ENCODE measurements around the gene CAPN10.

CAPN10 gene

GRCh38 chr2:240595381-240596079, 9.0 kb downstream of the CAPN10 start:
- Histone ChIP-seq H3K27ac (replicated peaks) (no peak overlapping the region), H3K4me3 (replicated peaks; ENCODE audit: insufficient read depth, low read length) (no peak overlapping the region)
- DNase-seq (ENCODE audit: low read depth in 1 of 2, low spot score in 1 of 2), result peak in 1 of 2 experiments; percentile 66

GRCh38 chr2:240596080-240596460, 9.5 kb downstream of the CAPN10 start:
- H3K27me3 ChIP-seq (ENCODE audit: insufficient read depth, poor library complexity, severe bottlenecking), result no peaks in the 10 kb centered on the region
- DNase-seq (ENCODE audit: low read depth in 1 of 2, low spot score in 1 of 2), result no peak
- H3K27ac ChIP-seq (replicated peaks), result no peak overlapping the region
- no peak for TF ChIP-seq GABPA (IDR thresholded peaks at IDR 0.05; ENCODE audit: low read depth)
- no peak for TF ChIP-seq SPI1 (IDR thresholded peaks at IDR 0.05; ENCODE audit: borderline replicate concordance, low read depth)
- no peak for TF ChIP-seq POLR2AphosphoS5 (IDR thresholded peaks at IDR 0.05; ENCODE audit: low read depth)
- TF ChIP-seq, protein P1, sequence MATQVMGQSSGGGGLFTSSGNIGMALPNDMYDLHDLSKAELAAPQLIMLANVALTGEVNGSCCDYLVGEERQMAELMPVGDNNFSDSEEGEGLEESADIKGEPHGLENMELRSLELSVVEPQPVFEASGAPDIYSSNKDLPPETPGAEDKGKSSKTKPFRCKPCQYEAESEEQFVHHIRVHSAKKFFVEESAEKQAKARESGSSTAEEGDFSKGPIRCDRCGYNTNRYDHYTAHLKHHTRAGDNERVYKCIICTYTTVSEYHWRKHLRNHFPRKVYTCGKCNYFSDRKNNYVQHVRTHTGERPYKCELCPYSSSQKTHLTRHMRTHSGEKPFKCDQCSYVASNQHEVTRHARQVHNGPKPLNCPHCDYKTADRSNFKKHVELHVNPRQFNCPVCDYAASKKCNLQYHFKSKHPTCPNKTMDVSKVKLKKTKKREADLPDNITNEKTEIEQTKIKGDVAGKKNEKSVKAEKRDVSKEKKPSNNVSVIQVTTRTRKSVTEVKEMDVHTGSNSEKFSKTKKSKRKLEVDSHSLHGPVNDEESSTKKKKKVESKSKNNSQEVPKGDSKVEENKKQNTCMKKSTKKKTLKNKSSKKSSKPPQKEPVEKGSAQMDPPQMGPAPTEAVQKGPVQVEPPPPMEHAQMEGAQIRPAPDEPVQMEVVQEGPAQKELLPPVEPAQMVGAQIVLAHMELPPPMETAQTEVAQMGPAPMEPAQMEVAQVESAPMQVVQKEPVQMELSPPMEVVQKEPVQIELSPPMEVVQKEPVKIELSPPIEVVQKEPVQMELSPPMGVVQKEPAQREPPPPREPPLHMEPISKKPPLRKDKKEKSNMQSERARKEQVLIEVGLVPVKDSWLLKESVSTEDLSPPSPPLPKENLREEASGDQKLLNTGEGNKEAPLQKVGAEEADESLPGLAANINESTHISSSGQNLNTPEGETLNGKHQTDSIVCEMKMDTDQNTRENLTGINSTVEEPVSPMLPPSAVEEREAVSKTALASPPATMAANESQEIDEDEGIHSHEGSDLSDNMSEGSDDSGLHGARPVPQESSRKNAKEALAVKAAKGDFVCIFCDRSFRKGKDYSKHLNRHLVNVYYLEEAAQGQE (IDR thresholded peaks at IDR 0.05; ENCODE audit: insufficient replicate concordance, low read depth), result no peak
- TF ChIP-seq, protein P2, sequence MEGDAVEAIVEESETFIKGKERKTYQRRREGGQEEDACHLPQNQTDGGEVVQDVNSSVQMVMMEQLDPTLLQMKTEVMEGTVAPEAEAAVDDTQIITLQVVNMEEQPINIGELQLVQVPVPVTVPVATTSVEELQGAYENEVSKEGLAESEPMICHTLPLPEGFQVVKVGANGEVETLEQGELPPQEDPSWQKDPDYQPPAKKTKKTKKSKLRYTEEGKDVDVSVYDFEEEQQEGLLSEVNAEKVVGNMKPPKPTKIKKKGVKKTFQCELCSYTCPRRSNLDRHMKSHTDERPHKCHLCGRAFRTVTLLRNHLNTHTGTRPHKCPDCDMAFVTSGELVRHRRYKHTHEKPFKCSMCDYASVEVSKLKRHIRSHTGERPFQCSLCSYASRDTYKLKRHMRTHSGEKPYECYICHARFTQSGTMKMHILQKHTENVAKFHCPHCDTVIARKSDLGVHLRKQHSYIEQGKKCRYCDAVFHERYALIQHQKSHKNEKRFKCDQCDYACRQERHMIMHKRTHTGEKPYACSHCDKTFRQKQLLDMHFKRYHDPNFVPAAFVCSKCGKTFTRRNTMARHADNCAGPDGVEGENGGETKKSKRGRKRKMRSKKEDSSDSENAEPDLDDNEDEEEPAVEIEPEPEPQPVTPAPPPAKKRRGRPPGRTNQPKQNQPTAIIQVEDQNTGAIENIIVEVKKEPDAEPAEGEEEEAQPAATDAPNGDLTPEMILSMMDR (IDR thresholded peaks at IDR 0.05; ENCODE audit: insufficient read depth, low read length), result no peak
- no peak overlapping the region for H3K4me3 ChIP-seq (replicated peaks; ENCODE audit: insufficient read depth, low read length)

More at GRCh38 chr2:240595381-240596079, 9.0 kb downstream of the CAPN10 start:
- H3K27me3 ChIP-seq (ENCODE audit: insufficient read depth, poor library complexity, severe bottlenecking), result no peaks in the 10 kb centered on the region
- TF ChIP-seq GABPA (IDR thresholded peaks at IDR 0.05; ENCODE audit: low read depth) (no peak), SPI1 (IDR thresholded peaks at IDR 0.05; ENCODE audit: borderline replicate concordance, low read depth) (no peak)
- TF ChIP-seq, protein P1 (IDR thresholded peaks at IDR 0.05; ENCODE audit: insufficient replicate concordance, low read depth), result no peak
- TF ChIP-seq, protein P2 (IDR thresholded peaks at IDR 0.05; ENCODE audit: insufficient read depth, low read length), result peak; percentile 26

DNA sequence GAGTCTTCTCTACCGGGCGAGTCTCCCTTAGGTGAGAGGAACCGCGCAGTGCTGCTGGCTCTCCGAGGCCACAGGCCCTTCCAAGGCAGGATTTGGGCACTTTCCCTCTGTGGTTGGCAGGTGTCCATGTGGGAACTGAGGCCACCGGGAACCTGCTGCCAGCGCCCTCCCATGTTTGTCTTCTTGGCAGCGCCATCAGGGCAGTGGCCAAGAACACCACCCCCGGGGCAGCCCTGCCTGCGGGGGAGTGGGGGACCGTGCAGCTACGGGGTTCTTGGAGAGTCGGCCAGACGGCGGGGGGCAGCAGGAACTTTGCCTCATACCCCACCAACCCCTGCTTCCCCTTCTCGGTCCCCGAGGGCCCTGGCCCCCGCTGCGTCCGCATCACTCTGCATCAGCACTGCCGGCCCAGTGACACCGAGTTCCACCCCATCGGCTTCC, 10.0 kb downstream of the CAPN10 start:
- TF ChIP-seq, protein P1 (IDR thresholded peaks at IDR 0.05; ENCODE audit: insufficient replicate concordance, low read depth), result no peak
- TF ChIP-seq SPI1 (IDR thresholded peaks at IDR 0.05; ENCODE audit: borderline replicate concordance, low read depth) (no peak), POLR2AphosphoS5 (IDR thresholded peaks at IDR 0.05; ENCODE audit: low read depth) (no peak), GABPA (IDR thresholded peaks at IDR 0.05; ENCODE audit: low read depth) (no peak)
- TF ChIP-seq, protein P2 (IDR thresholded peaks at IDR 0.05; ENCODE audit: insufficient read depth, low read length), result no peak
- H3K4me3 ChIP-seq (replicated peaks; ENCODE audit: insufficient read depth, low read length), result no peak overlapping the region
- no peak for DNase-seq (ENCODE audit: low read depth in 1 of 2, low spot score in 1 of 2)
- H3K27ac ChIP-seq (replicated peaks), result no peak overlapping the region
- no peaks in the 10 kb centered on the region for H3K27me3 ChIP-seq (ENCODE audit: insufficient read depth, poor library complexity, severe bottlenecking)

Measured in HL-60 (cell line).